Muscle layer of duodenum (tissue), 2 donors: ENCODE results near the gene NBPF1.
"Not testable (repeated sequence)": the region's sequence is repeated elsewhere in the genome, so short reads cannot be mapped to it uniquely, and the experiment has no call there.

Source experiments
- H3K27ac ChIP-seq: one replicate; pipeline ENCODE4 v1.7.0; 2013; ENCODE audit warnings: mild to moderate bottlenecking, low read length
- H3K27me3 ChIP-seq: one replicate; pipeline ENCODE4 v1.7.0; 2013; ENCODE audit warnings: low read depth, mild to moderate bottlenecking, control low read depth, low read length
- H3K36me3 ChIP-seq, 2 donors: one replicate each; pipeline ENCODE4 v1.7.0; 2013; ENCODE audit warnings: low read length in 2 of 2, control low read depth in 1 of 2, mild to moderate bottlenecking in 1 of 2; ENCODE audit not compliant: insufficient read depth in 2 of 2, control insufficient read depth in 1 of 2
- H3K4me1 ChIP-seq, 2 donors: one replicate each; pipeline ENCODE4 v1.7.0; 2013; ENCODE audit warnings: low read length in 2 of 2, mild to moderate bottlenecking in 2 of 2, control low read depth in 1 of 2, moderate library complexity in 1 of 2; ENCODE audit not compliant: insufficient read depth in 2 of 2, control insufficient read depth in 1 of 2
- H3K4me3 ChIP-seq, 2 donors: one replicate each; pipeline ENCODE4 v1.7.0; 2013; ENCODE audit warnings: low read length in 2 of 2, low read depth in 1 of 2, mild to moderate bottlenecking in 1 of 2
- H3K9me3 ChIP-seq, 2 donors: one replicate each; pipeline ENCODE4 v1.7.0; 2013; ENCODE audit warnings: low read length in 2 of 2, control low read depth in 1 of 2, mild to moderate bottlenecking in 1 of 2; ENCODE audit not compliant: control insufficient read depth in 1 of 2
- donor health status: healthy.

NBPF1 gene

GRCh38 chr1:16591845-16592244 is 21.5 kb downstream of the NBPF1 start:
- not testable (repeated sequence) for H3K27ac ChIP-seq, H3K36me3 ChIP-seq, H3K9me3 ChIP-seq, H3K4me1 ChIP-seq, H3K27me3 ChIP-seq, H3K4me3 ChIP-seq

DNA sequence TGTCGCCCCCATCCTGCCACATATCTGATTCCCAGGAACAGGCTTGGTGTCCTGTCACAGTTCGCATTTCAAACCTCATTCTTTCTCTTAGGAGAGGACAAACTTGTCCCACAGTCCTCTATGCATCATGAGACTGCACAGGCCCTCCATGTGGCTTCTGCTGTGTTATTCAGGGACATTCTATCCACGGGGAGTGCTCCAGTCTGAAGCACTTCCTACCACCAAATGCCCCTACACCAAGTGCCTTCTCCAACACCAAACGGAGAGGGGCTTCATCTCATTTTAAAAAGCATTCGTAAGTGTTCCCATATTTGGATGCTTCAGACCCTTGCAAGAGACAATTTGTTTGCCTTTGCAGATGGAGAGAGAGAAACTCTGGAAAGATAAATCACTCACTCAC is 25.3 kb downstream of the NBPF1 start:
- H3K4me3 ChIP-seq, H3K9me3 ChIP-seq, H3K27me3 ChIP-seq, H3K27ac ChIP-seq, H3K4me1 ChIP-seq: not testable (repeated sequence)
- peaks cover 0 to 23% of the 10 kb centered on the region in 2 donors for H3K36me3 ChIP-seq

- H3K27me3 ChIP-seq, H3K4me1 ChIP-seq, H3K27ac ChIP-seq, H3K4me3 ChIP-seq, H3K9me3 ChIP-seq: not testable (repeated sequence)
- H3K36me3 ChIP-seq = peaks cover 0 to 23% of the 10 kb centered on the region in 2 donors
Measured at GRCh38 chr1:16587639-16588038, 25.7 kb downstream of the NBPF1 start.

- not testable (repeated sequence) for H3K4me3 ChIP-seq, H3K4me1 ChIP-seq, H3K36me3 ChIP-seq, H3K9me3 ChIP-seq, H3K27ac ChIP-seq, H3K27me3 ChIP-seq
Measured at GRCh38 chr1:16565324-16565723, 48.0 kb downstream of the NBPF1 start.

GRCh38 chr1:16561035-16561434 is 52.3 kb downstream of the NBPF1 start:
- H3K4me1 ChIP-seq, H3K4me3 ChIP-seq, H3K9me3 ChIP-seq, H3K36me3 ChIP-seq, H3K27ac ChIP-seq, H3K27me3 ChIP-seq: not testable (repeated sequence)

GRCh38 chr1:16560498-16560897 is 52.9 kb downstream of the NBPF1 start:
- H3K4me1 ChIP-seq, H3K9me3 ChIP-seq, H3K36me3 ChIP-seq, H3K27me3 ChIP-seq, H3K27ac ChIP-seq, H3K4me3 ChIP-seq: not testable (repeated sequence)

DNA sequence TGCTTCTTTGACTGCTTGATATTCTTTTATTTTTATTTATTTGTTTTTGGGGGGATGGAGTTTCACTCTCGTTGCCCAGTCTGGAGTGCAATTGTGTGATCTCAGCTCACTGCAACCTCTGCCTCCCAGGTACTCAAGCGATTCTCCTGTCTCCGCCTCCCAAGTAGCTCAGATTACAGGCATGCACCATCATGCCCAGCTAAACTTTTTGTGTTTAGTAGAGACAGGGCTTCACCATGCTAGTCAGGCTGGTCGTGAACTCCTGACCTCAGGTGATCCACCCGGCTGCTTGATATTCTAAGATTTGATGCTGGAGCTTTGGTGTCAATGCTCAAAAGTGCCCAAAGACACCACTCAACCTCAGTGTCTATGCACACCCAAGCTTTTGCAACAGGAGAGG is 53.7 kb downstream of the NBPF1 start:
- H3K27ac ChIP-seq, H3K36me3 ChIP-seq, H3K27me3 ChIP-seq, H3K9me3 ChIP-seq, H3K4me3 ChIP-seq, H3K4me1 ChIP-seq: not testable (repeated sequence)

DNA sequence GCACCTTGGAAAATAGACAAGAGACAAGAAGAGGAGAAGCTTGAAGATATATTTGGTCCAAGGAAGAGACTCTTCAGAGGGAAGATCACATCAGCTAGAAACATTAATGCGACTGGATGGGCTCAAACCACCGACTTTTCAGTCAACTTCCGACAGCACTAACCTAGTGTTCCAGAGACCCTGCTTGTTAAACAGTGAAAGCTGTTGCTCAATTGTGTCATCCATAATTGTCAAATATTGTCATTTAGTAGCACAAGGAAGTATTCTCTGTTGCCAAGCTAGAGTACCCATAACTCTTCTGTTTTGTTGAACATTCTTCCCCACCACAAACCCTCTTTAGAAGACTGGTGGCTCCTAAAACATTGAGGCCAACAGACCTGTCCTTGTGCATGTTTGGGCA is 56.3 kb downstream of the NBPF1 start:
- not testable (repeated sequence) for H3K4me1 ChIP-seq, H3K4me3 ChIP-seq, H3K27me3 ChIP-seq, H3K9me3 ChIP-seq, H3K27ac ChIP-seq, H3K36me3 ChIP-seq

- not testable (repeated sequence) for H3K9me3 ChIP-seq, H3K27me3 ChIP-seq, H3K4me1 ChIP-seq, H3K4me3 ChIP-seq, H3K36me3 ChIP-seq, H3K27ac ChIP-seq
Measured at GRCh38 chr1:16553244-16553643, 60.1 kb downstream of the NBPF1 start.

GRCh38 chr1:16550212-16550918 is 63.0 kb downstream of the NBPF1 start:
- not testable (repeated sequence) for H3K36me3 ChIP-seq, H3K9me3 ChIP-seq, H3K27ac ChIP-seq, H3K4me1 ChIP-seq, H3K27me3 ChIP-seq, H3K4me3 ChIP-seq

DNA sequence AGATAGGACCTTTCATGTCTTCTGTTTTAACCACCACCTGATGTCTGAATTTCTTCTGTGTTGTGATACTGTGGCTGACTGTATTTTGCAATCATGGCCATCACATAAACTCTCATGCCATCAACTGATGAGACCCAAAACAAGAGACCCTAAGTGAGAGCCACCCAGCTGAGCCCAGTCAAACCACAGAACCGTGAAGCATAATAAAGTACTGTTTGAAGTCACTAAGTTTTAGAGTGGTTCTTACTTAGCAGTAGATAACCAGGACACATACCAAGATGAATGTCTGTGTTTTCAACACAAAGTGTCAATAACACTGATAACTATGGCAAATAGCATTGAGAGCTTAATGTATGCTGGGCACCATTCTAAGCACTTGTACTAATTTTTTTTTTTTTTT is 63.8 kb downstream of the NBPF1 start:
- not testable (repeated sequence) for H3K36me3 ChIP-seq, H3K4me3 ChIP-seq, H3K9me3 ChIP-seq, H3K27ac ChIP-seq, H3K4me1 ChIP-seq, H3K27me3 ChIP-seq

- H3K4me1 ChIP-seq, H3K9me3 ChIP-seq, H3K27ac ChIP-seq, H3K36me3 ChIP-seq, H3K27me3 ChIP-seq, H3K4me3 ChIP-seq: not testable (repeated sequence)
Measured at GRCh38 chr1:16547502-16548241, 65.7 kb downstream of the NBPF1 start.
